IMR-90 (cell line): ENCODE measurements around the gene ZNF609. TPM values are rescaled to one million over a fixed set of nuclear protein-coding genes. Genes with fewer than 3 reads are reported as not detected.
A peak's percentile ranks its signal among the peaks of the same experiment; 100 is the strongest.

Source experiments
- ATAC-seq: fragments of 200-7000 bp; cut with Tn5 transposase; 2 replicates; pipeline ENCODE4 v1.9.1; 2020; ENCODE audit warnings: low read depth, mild to moderate bottlenecking, moderate library complexity
- BruUV-seq: library from RNA; stranded (reverse); fragments of 400-500 nt; replicated peaks from 2 replicates; lab custom pipeline; 2021; lab: Mats Ljungman, UMichigan
- CTCF ChIA-PET: fragments of 300-600 bp; formaldehyde crosslinking; extraction: SDS; loops from one replicate; lab custom pipeline; 2021; ENCODE audit warnings: antibody characterized with exemption; lab: Yijun Ruan, JAX
- POLR2A ChIA-PET: fragments of 300-600 bp; sonication (Branson Sonifier 250); formaldehyde crosslinking; loops from one replicate; lab custom pipeline; 2022; ENCODE audit warnings: antibody characterized with exemption; ENCODE audit not compliant: unreplicated experiment; lab: Charles Lee
- DNase-seq: peaks from one replicate; pipeline ENCODE4 v3.0.0; 2013
- H2AFZ ChIP-seq: replicated peaks from 2 replicates; pipeline ENCODE3; 2013; ENCODE audit warnings: low read length, mild to moderate bottlenecking; ENCODE audit not compliant: poor library complexity
- H2AK5ac ChIP-seq: 2 replicates; pipeline ENCODE4 v1.6.1; 2013; ENCODE audit warnings: low read depth, low read length, inconsistent platforms
- H2AK9ac ChIP-seq: replicated peaks from 2 replicates; pipeline ENCODE3; 2013; ENCODE audit warnings: mild to moderate bottlenecking, low read depth, low read length, moderate library complexity; ENCODE audit not compliant: poor library complexity
- H2BK120ac ChIP-seq: 2 replicates; pipeline ENCODE4 v1.6.1; 2013; ENCODE audit warnings: low read depth, low read length, inconsistent platforms
- H2BK15ac ChIP-seq: 3 replicates; pipeline ENCODE4 v1.6.1; 2013; ENCODE audit warnings: low read depth, low read length, inconsistent platforms
- H2BK20ac ChIP-seq: 2 replicates; pipeline ENCODE4 v1.6.1; 2013; ENCODE audit warnings: low read depth, mild to moderate bottlenecking, inconsistent platforms, low read length, moderate library complexity
- H2BK5ac ChIP-seq: 2 replicates; pipeline ENCODE4 v1.6.1; 2013; ENCODE audit warnings: mild to moderate bottlenecking, low read depth, low read length, inconsistent platforms; ENCODE audit not compliant: poor library complexity, severe bottlenecking
- H3K14ac ChIP-seq: replicated peaks from 2 replicates; pipeline ENCODE4 v1.6.1; 2013; ENCODE audit warnings: low read depth, low read length, inconsistent platforms
- H3K18ac ChIP-seq: 2 replicates; pipeline ENCODE4 v1.6.1; 2013; ENCODE audit warnings: low read depth, low read length, control low read depth
- H3K23ac ChIP-seq: 2 replicates; pipeline ENCODE4 v1.6.1; 2013; ENCODE audit warnings: low read depth, low read length, inconsistent platforms
- H3K27ac ChIP-seq: 2 replicates; pipeline ENCODE4 v1.5.1; 2013; ENCODE audit warnings: mild to moderate bottlenecking, control low read depth, low read length; ENCODE audit not compliant: insufficient read depth
- H3K27me3 ChIP-seq: 2 replicates; pipeline ENCODE4 v1.6.1; 2013; ENCODE audit warnings: low read length; ENCODE audit not compliant: control insufficient read depth, insufficient read depth
- H3K36me3 ChIP-seq: 2 replicates; pipeline ENCODE4 v1.6.1; 2013; ENCODE audit warnings: low read length, mixed read lengths; ENCODE audit not compliant: control insufficient read depth, insufficient read depth
- H3K4ac ChIP-seq: 2 replicates; pipeline ENCODE4 v1.6.1; 2013; ENCODE audit warnings: low read depth, low read length, inconsistent platforms
- H3K4me1 ChIP-seq: 2 replicates; pipeline ENCODE4 v1.6.1; 2013; ENCODE audit warnings: low read length, mixed read lengths; ENCODE audit not compliant: control insufficient read depth, insufficient read depth
- H3K4me2 ChIP-seq: 2 replicates; pipeline ENCODE4 v1.6.1; 2013; ENCODE audit warnings: low read depth, mild to moderate bottlenecking, control low read depth, low read length, moderate library complexity
- H3K4me3 ChIP-seq: 2 replicates; pipeline ENCODE4 v1.5.1; 2013; ENCODE audit warnings: low read depth, mild to moderate bottlenecking, control low read depth, low read length, moderate library complexity; ENCODE audit not compliant: insufficient read depth
- H3K56ac ChIP-seq: 2 replicates; pipeline ENCODE4 v1.6.1; 2013; ENCODE audit warnings: low read length, inconsistent platforms; ENCODE audit not compliant: insufficient read depth; ENCODE audit errors: extremely low read depth
- H3K79me1 ChIP-seq, 2 experiments: 2 replicates each; pipeline ENCODE4 v1.6.1; 2013; ENCODE audit warnings: low read length in 2 of 2, inconsistent platforms in 1 of 2, low read depth in 1 of 2
- H3K9ac ChIP-seq: 2 replicates; pipeline ENCODE4 v1.6.1; 2013; ENCODE audit warnings: low read depth, low read length, control low read depth
- H3K9me1 ChIP-seq: 2 replicates; pipeline ENCODE4 v1.6.1; 2013; ENCODE audit warnings: low read length, inconsistent platforms; ENCODE audit not compliant: insufficient read depth
- H3K9me3 ChIP-seq: 2 replicates; pipeline ENCODE4 v1.6.1; 2013; ENCODE audit warnings: low read length; ENCODE audit not compliant: control insufficient read depth, insufficient read depth
- H4K20me1 ChIP-seq: 2 replicates; pipeline ENCODE4 v1.6.1; 2013; ENCODE audit warnings: low read length, inconsistent platforms; ENCODE audit not compliant: insufficient read depth
- H4K5ac ChIP-seq: 2 replicates; pipeline ENCODE4 v1.6.1; 2013; ENCODE audit warnings: mild to moderate bottlenecking, low read depth, low read length, control low read depth
- H4K8ac ChIP-seq, 2 experiments: 2 replicates each; pipeline ENCODE4 v1.6.1; 2013; ENCODE audit warnings: low read depth in 2 of 2, low read length in 2 of 2, control low read depth in 1 of 2, inconsistent platforms in 1 of 2
- H4K91ac ChIP-seq: 2 replicates; pipeline ENCODE4 v1.6.1; 2013; ENCODE audit warnings: low read depth, low read length, inconsistent platforms; ENCODE audit not compliant: insufficient read depth
- CEBPB ChIP-seq: IDR thresholded peaks from 2 replicates; pipeline ENCODE4 v1.6.1; 2012; ENCODE audit warnings: low read depth, low read length, improper control_type of control experiment
- MXI1 ChIP-seq: IDR thresholded peaks from 2 replicates; pipeline ENCODE4 v1.6.1; 2012; ENCODE audit warnings: low read depth, mild to moderate bottlenecking, low read length, moderate library complexity, borderline replicate concordance
- WGBS, 2 experiments: methylation state at CpG; one replicate each; pipeline versions ENCODE4 v1.1.5 to v1.1.7; 2013; ENCODE audit warnings: missing lambda C conversion rate in 2 of 2; ENCODE audit not compliant: insufficient read length in 1 of 2; ENCODE audit errors: extremely low coverage in 2 of 2; 5-methylcytosine and 5-hydroxymethylcytosine counted together
- dilution Hi-C: fragments of 300-500 bp; cut with HindIII; formaldehyde crosslinking; loops from one replicate; pipeline ENCODE4 v1.14.3; 2018; ENCODE audit warnings: low sequenced_read_pairs; ENCODE audit not compliant: unreplicated experiment
- in situ Hi-C: fragments of 300-500 bp; cut with MboI; formaldehyde crosslinking; loops from 3 replicates; pipeline ENCODE4 v1.14.3; 2019; ENCODE audit warnings: low sequenced_read_pairs, inconsistent platforms, mixed read lengths
- intact Hi-C: fragments of 100-400 bp; cut with micrococcal nuclease; formaldehyde crosslinking; loops from 2 replicates; pipeline ENCODE4 v1.10.0; 2022
- polyA plus RNA-seq, 3 experiments: library from polyadenylated mRNA; depleted of rRNA; stranded (reverse); fragments of >200 nt; gene quantifications; 2 replicates each; pipeline ENCODE4 v1.2.3, GENCODE V29; 2012; ENCODE audit warnings: low replicate concordance in 1 of 3
- total RNA-seq: library from RNA; depleted of rRNA; stranded (reverse); fragments of >200 nt; gene quantifications from 2 replicates; pipeline ENCODE4 v1.2.3, GENCODE V29; 2012

The ZNF609 gene
- total and polyA plus RNA-seq, 2 of the 4 experiments (the other 2 are of a cell fraction): 10.4 to 12.5 TPM

- H3K18ac ChIP-seq: peak overlapping the region; percentile 0; the same call in 1 of the 2 replicates
- H4K5ac ChIP-seq: no peak overlapping the region
- H3K36me3 ChIP-seq: peaks cover 3% of the 10 kb centered on the region; the same call in 1 of the 2 replicates
- TF ChIP-seq MXI1: no peak
- no peak for TF ChIP-seq CEBPB
- POLR2A ChIA-PET: no interaction called here
- no peak overlapping the region for H2BK20ac ChIP-seq
- intact Hi-C loops: loop anchor here (5.0 kb wide), 1 partner anchor 46 kb away; no protein-coding TSS in a partner anchor
- dilution Hi-C loops: no loop called here
- peaks cover 22 to 51% of the 10 kb centered on the region in 2 experiments; a peak in 3 of 4 replicates for H3K79me1 ChIP-seq
- no peaks in the 10 kb centered on the region for H3K27me3 ChIP-seq
- H3K27ac ChIP-seq: peak overlapping the region; percentile 45
- H4K8ac ChIP-seq: 0 out of 4 replicates have a peak overlapping the region, but pooled peaks of 1 of the 2 experiments have one; percentile 14
- peak overlapping the region; percentile 53; the same call in 1 of the 2 replicates for H3K23ac ChIP-seq
- peak overlapping the region; percentile 10 for H2AK9ac ChIP-seq
- no peak overlapping the region for H2AFZ ChIP-seq
- DNase-seq (peak; percentile 27), ATAC-seq (peak; percentile 7; the same call in 1 of the 2 replicates)
- H3K4ac ChIP-seq: peak overlapping the region; percentile 13
- peak overlapping the region; percentile 39 for H2BK5ac ChIP-seq
- H3K4me3 ChIP-seq: peak overlapping the region; percentile 70
- CTCF ChIA-PET: no interaction called here
- no peak overlapping the region for H2BK15ac ChIP-seq
- BruUV-seq: no TSS peak
- peak overlapping the region; percentile 10; the same call in 1 of the 2 replicates for H4K91ac ChIP-seq
- H3K9me1 ChIP-seq: peaks cover 11% of the 10 kb centered on the region; the same call in 1 of the 2 replicates
- no peaks in the 10 kb centered on the region for H3K9me3 ChIP-seq
- H3K9ac ChIP-seq: peak overlapping the region; percentile 37
- in situ Hi-C loops: no loop called here
- H3K4me2 ChIP-seq: peak overlapping the region; percentile 96
- peak overlapping the region; percentile 8; the same call in 1 of the 2 replicates for H3K14ac ChIP-seq
- peak overlapping the region; percentile 38; the same call in 1 of the 2 replicates for H3K56ac ChIP-seq
- no peak overlapping the region for H2BK120ac ChIP-seq
- no CpG with 5 or more reads among the region's 5 CpGs for WGBS, 2 experiments
- peaks cover 49% of the 10 kb centered on the region for H4K20me1 ChIP-seq
- H3K4me1 ChIP-seq: peaks cover 11% of the 10 kb centered on the region
- peak overlapping the region; percentile 0; the same call in 1 of the 2 replicates for H2AK5ac ChIP-seq
Measured at GRCh38 chr15:64461721-64462162, 1.4 kb downstream of the ZNF609 start.
